ENCODE results near the gene IFIT3.

IFIT3 gene

DNA sequence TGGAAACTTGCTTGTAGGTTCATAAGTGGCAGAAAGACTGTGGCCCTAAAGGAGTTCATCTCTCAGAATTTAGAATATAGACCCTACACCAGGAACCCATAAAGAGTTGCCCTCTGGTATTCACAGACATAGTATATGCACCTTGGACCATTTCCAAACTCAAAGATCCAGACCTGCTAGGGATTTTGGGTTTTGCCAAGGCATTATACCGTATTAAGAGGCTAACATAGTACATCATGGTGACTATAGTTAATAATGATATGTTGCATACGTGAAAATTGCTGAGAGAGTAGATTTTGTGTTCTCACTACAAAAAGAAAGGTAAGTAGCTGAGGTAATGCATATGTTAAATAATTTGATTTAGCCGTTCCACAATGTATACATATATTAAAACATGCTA, 13.9 kb downstream of the IFIT3 start (continued):
- TF ChIP-seq ZNF341 (tag by site-specific recombination; IDR thresholded peaks at IDR 0.05; ENCODE audit: low read depth) (no peak), ZNF202 (tag by site-specific recombination; IDR thresholded peaks at IDR 0.05; ENCODE audit: borderline replicate concordance) (no peak), ZNF391 (tag by site-specific recombination; IDR thresholded peaks at IDR 0.05; ENCODE audit: borderline replicate concordance, low read depth) (no peak), ZNF169 (tag by site-specific recombination; IDR thresholded peaks at IDR 0.05) (no peak)

DNA sequence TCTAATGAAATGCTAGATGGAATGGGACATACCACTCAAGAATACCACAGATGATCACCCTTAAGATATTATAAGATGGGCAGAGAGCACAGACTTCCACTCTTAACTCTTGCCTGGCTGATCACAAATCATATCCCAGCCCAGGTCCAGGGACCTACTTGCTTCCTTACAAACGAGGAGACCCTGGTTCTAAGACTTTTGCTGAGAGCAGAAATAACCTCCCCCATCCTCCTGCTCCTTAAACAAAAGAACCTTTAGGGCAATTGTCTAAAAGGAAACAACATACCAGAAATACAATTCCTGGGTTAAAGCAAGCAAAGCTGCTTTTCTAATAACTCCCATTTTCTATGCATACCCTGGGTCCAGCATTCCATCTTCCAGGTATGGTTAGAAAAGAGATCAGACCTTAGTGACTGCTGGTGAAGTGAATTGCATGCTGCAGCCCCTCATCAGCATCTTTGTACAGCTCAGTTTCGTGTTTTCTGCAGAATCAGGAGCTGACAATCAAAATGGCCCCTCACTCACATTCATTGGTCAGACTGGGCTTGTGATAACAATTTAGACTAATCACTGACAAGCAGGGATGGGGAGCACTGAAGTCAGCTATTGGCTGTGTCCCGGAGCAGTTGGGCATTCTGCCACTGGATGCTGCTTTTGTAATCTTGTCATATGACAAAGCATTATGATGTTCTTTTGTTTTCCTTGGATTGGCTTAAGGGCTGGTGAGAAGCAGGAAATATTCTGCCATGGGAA, 14.6 kb downstream of the IFIT3 start:
- Histone ChIP-seq H3K4me3 (ENCODE audit: low read depth, low read length) (no peak overlapping the region), H3K4me1 (ENCODE audit: control insufficient read depth, insufficient read depth, low read length) (no peaks in the 10 kb centered on the region), H3K27ac (ENCODE audit: extremely low read depth, low read depth, low read length) (no peak overlapping the region), H3K36me3 (ENCODE audit: control insufficient read depth in 2 of 2, insufficient read depth in 1 of 2, low read length in 2 of 2) (no peaks in the 10 kb centered on the region), H3K9me3 (ENCODE audit: control insufficient read depth, insufficient read depth, low read depth, low read length) (no peaks in the 10 kb centered on the region)
- ChIA-PET POLR2A (no interaction called here), CTCF (interaction anchor here (0.6 kb wide), 1 partner anchor 26 kb away, joined by 3 read pairs; no protein-coding TSS in a partner anchor)
- TF ChIP-seq CTCF (tag by site-specific recombination; IDR thresholded peaks at IDR 0.05): no peak
- no peak for TF ChIP-seq ZNF138 (tag by site-specific recombination; IDR thresholded peaks at IDR 0.05; ENCODE audit: borderline replicate concordance)
- TF ChIP-seq ZNF335 (tag by site-specific recombination; conservative IDR thresholded peaks at IDR 0.05): no peak
- TF ChIP-seq ZNF239 (tag by site-specific recombination; IDR thresholded peaks at IDR 0.05): no peak

DNA sequence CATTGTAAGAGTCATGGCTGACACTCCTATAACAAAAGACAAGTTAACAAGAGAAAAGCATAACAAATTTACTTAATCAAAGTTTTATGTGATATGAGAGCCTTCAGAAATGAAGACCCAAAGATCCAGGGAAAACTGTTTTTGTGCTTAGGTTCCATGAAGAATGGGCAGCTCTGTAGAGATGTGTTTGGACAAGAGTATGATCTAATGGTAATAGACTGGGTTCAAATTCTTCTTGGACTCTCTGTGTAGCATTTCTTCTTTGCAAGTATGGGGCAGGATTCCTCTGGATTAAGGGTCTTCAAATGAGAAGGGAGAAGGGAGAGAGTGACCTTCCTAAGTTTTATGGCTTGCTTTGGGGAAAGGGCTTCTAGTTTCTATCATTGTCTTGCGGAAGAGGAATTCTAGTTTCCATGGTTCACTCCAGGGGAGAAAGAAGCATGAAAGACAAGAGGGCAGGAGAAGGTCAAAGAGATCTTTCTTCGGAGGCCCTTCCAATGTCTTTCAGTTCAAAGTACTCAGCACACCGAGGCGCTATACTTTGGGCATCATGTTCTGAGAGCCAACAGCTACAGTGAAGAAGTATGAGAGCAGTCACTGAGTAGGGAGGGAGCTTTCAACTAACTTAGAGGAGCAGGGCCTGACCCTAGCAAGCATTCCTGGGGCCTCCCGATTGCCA, 15.4 kb downstream of the IFIT3 start:
- TF ChIP-seq ZNF311 (tag by site-specific recombination; IDR thresholded peaks at IDR 0.05; ENCODE audit: borderline replicate concordance): no peak
- no peak for TF ChIP-seq ZSCAN23 (tag by site-specific recombination; IDR thresholded peaks at IDR 0.05)
- TF ChIP-seq ZNF600 (tag by site-specific recombination; IDR thresholded peaks at IDR 0.05): no peak
- TF ChIP-seq ZFP3 (tag by site-specific recombination; IDR thresholded peaks at IDR 0.05; ENCODE audit: low read depth): no peak
- no peak for TF ChIP-seq ZNF202 (tag by site-specific recombination; IDR thresholded peaks at IDR 0.05; ENCODE audit: borderline replicate concordance)
- TF ChIP-seq ZNF768 (tag by site-specific recombination; IDR thresholded peaks at IDR 0.05): no peak
- TF ChIP-seq ZNF621 (tag by site-specific recombination; IDR thresholded peaks at IDR 0.05): no peak
- no peak for TF ChIP-seq ZFP37 (tag by site-specific recombination; IDR thresholded peaks at IDR 0.05)
- no peak for TF ChIP-seq ZNF391 (tag by site-specific recombination; IDR thresholded peaks at IDR 0.05; ENCODE audit: borderline replicate concordance, low read depth)
- no peaks in the 10 kb centered on the region for H3K9me3 ChIP-seq (ENCODE audit: control insufficient read depth, insufficient read depth, low read depth, low read length)
- CTCF ChIA-PET: no interaction called here

DNA sequence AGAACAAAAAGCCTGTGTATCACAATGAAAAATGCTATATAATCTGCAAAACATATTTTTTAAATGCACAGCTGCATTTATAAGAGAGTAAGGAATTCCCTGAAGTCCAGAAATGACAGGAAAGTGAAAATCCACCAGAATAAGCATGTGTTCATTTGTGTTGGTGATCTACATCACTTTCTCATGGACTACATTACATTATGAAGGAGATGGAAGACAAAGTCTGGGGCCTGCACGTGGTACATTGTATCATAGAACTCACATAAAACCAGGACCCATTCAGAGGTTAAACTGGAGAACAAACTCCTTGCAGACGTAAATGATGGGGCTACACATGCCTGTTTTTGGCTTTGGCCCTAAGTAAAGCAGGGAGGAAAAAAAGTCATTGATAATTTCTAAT, 16.4 kb downstream of the IFIT3 start:
- TF ChIP-seq ZFP3 (tag by site-specific recombination; IDR thresholded peaks at IDR 0.05; ENCODE audit: low read depth) (no peak), ZNF48 (tag by site-specific recombination; IDR thresholded peaks at IDR 0.05) (no peak), ZNF792 (tag by site-specific recombination; IDR thresholded peaks at IDR 0.05) (no peak), ZNF670 (tag by site-specific recombination; IDR thresholded peaks at IDR 0.05; ENCODE audit: low read depth) (no peak), BCL6B (tag by site-specific recombination; IDR thresholded peaks at IDR 0.05) (no peak), ZNF138 (tag by site-specific recombination; IDR thresholded peaks at IDR 0.05; ENCODE audit: borderline replicate concordance) (no peak), PRDM1 (tag by site-specific recombination; IDR thresholded peaks at IDR 0.05) (no peak), MEIS1 (CRISPR knock-in tag; IDR thresholded peaks at IDR 0.05; ENCODE audit: borderline replicate concordance) (no peak), REPIN1 (tag by site-specific recombination; IDR thresholded peaks at IDR 0.05; ENCODE audit: low read depth) (no peak), ZNF530 (tag by site-specific recombination; IDR thresholded peaks at IDR 0.05; ENCODE audit: low read depth) (no peak), ZNF654 (tag by site-specific recombination; IDR thresholded peaks at IDR 0.05; ENCODE audit: low read depth) (no peak), ZNF777 (tag by site-specific recombination; IDR thresholded peaks at IDR 0.05; ENCODE audit: borderline replicate concordance) (no peak), ZNF311 (tag by site-specific recombination; IDR thresholded peaks at IDR 0.05; ENCODE audit: borderline replicate concordance) (no peak), SALL2 (tag by site-specific recombination; IDR thresholded peaks at IDR 0.05; ENCODE audit: borderline replicate concordance) (no peak)
- ChIA-PET POLR2A (no interaction called here), CTCF (no interaction called here)
- Histone ChIP-seq H3K27ac (ENCODE audit: extremely low read depth, low read depth, low read length) (no peak overlapping the region), H3K4me1 (ENCODE audit: control insufficient read depth, insufficient read depth, low read length) (no peaks in the 10 kb centered on the region), H3K4me3 (ENCODE audit: low read depth, low read length) (no peak overlapping the region), H3K36me3 (ENCODE audit: control insufficient read depth in 2 of 2, insufficient read depth in 1 of 2, low read length in 2 of 2) (no peaks in the 10 kb centered on the region), H3K9me3 (ENCODE audit: control insufficient read depth, insufficient read depth, low read depth, low read length) (no peaks in the 10 kb centered on the region)

More for the DNA sequence above, 15.4 kb downstream of the IFIT3 start:
- Histone ChIP-seq H3K4me1 (ENCODE audit: control insufficient read depth, insufficient read depth, low read length) (no peaks in the 10 kb centered on the region), H3K27ac (ENCODE audit: extremely low read depth, low read depth, low read length) (no peak overlapping the region), H3K36me3 (ENCODE audit: control insufficient read depth in 2 of 2, insufficient read depth in 1 of 2, low read length in 2 of 2) (no peaks in the 10 kb centered on the region), H3K4me3 (ENCODE audit: low read depth, low read length) (no peak overlapping the region)
- POLR2A ChIA-PET: no interaction called here
